Superior temporal gyrus (tissue), 1 donor: ENCODE measurements around the gene USP9Y.
A peak's percentile ranks its signal among the peaks of the same experiment; 100 is the strongest.
"Not testable (repeated sequence)": the region's sequence is repeated elsewhere in the genome, so short reads cannot be mapped to it uniquely, and the experiment has no call there.

Source experiments
- DNase-seq: peaks from one replicate; pipeline ENCODE4 v3.0.0-alpha.2; 2016; ENCODE audit errors: extremely low spot score

The USP9Y gene, protein sequence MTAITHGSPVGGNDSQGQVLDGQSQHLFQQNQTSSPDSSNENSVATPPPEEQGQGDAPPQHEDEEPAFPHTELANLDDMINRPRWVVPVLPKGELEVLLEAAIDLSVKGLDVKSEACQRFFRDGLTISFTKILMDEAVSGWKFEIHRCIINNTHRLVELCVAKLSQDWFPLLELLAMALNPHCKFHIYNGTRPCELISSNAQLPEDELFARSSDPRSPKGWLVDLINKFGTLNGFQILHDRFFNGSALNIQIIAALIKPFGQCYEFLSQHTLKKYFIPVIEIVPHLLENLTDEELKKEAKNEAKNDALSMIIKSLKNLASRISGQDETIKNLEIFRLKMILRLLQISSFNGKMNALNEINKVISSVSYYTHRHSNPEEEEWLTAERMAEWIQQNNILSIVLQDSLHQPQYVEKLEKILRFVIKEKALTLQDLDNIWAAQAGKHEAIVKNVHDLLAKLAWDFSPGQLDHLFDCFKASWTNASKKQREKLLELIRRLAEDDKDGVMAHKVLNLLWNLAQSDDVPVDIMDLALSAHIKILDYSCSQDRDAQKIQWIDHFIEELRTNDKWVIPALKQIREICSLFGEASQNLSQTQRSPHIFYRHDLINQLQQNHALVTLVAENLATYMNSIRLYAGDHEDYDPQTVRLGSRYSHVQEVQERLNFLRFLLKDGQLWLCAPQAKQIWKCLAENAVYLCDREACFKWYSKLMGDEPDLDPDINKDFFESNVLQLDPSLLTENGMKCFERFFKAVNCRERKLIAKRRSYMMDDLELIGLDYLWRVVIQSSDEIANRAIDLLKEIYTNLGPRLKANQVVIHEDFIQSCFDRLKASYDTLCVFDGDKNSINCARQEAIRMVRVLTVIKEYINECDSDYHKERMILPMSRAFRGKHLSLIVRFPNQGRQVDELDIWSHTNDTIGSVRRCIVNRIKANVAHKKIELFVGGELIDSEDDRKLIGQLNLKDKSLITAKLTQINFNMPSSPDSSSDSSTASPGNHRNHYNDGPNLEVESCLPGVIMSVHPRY (N-terminal part only)

DNA sequence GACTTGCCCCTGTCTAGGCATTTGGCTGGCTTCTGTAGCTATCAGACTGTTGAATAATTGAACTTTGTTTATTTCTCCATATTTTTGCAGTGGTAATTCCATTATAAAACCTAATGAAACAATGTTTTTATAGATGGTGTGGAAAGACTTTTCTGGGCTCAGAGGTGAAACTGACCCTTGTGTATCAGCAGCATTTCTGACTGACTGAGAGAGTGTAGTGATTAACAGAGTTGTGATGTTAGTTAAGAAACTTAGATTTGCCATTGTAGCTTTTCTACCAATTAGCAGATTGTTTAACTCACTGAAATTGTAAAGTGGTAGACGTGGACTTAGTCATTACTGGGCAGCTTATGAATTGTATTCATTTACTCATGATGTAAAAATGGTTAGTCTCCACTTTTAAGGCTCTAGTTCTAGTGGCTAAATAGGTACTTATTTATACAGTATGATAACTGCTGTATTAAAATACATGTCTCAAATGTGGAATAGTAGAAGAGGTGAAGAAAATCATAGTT lies at the start of gene USP9Y:
Gene USP9Y (plus strand): TSS at position 51 of the 515 bp plus-strand sequence. CDS start 8,217 bp downstream, outside the sequence.
- DNase-seq, result no peak

DNA sequence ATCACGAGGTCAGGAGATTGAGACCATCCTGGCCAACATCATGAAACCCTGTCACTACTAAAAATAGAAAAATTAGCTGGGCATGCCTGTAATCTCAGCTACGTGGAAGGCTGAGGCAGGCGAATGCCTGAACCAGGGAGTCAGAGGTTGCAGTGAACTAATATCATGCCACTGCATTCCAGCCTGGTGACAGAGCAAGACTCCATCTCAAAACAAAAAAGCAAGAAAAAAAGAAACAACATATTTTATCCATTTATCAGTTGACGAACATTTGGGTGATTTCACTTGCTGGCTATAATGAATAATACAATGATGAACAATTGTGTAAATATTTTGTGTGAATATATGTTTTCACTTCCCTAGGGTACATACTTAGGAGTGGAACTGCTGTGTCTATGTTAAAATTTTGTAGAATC lies 49.4 kb upstream of the USP9Y start:
- DNase-seq, result no peak

GRCh38 chrY:12661745-12662681 lies 39.0 kb upstream of the USP9Y start:
- DNase-seq, result peak; percentile 35

- peak; percentile 14 for DNase-seq
Observed at GRCh38 chrY:12662745-12663591, 38.1 kb upstream of the USP9Y start.

- not testable (repeated sequence) for DNase-seq
Observed at GRCh38 chrY:12663845-12664244, 37.2 kb upstream of the USP9Y start.

DNA sequence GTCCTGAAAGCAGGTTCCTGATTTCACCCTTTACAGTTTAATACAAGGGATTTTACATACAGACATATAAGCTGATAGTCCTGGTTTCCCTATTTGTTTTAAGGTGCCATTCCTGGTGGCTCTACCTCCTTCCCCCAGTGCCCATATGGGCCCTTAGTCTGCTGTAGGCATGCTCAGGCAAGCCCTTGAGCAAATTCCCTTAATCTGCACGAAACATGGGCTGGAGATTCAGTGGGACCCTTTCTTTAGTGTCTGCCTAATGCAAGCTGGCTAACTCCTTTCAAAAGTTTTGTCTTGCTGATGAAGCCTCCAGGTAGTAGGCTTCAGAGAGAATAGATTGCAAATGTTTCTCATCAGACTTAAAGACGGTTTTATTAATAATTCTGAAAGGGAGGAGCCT lies 22.9 kb upstream of the USP9Y start:
- no peak for DNase-seq

GRCh38 chrY:12681535-12681934 lies 19.5 kb upstream of the USP9Y start:
- DNase-seq, result no peak

DNA sequence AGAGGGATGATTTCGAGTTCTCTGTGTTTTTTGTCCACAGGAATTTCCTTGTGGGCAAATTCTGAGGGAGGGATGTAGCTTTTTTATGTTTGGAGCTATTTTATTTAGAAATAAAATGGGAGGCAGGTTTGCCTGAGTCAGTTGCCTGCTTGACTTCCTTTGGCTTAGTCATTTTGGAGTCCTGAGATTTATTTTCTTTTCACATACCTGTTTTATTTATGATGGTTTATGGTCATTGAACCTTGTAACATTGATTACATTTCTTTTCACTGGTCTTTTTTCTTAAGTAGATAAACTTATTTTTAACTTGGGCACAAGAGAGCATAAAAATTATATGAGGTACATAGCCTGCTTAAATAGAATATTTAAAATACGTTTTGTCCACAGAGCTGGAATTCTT lies 12.7 kb upstream of the USP9Y start:
- no peak for DNase-seq

DNA sequence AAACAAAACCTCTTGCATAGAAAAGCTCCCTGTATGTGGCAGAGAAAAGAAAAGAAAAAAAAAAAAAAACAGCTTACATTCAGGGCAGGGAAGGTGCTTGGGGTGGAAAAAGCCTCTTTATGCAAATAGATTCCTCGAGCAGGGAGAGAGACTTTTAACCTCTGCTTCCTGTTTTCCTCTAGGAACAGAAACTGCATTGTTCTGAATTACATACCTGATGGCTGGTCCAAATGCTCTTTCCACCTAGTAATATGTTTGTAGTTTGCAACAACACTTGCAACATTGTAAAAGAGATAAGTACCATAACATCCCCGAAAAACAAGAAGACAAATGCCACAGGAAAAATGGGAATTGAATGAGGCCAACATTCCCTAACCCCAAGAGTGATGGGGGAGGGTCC lies 944 bp upstream of the USP9Y start:
- no peak for DNase-seq

DNA sequence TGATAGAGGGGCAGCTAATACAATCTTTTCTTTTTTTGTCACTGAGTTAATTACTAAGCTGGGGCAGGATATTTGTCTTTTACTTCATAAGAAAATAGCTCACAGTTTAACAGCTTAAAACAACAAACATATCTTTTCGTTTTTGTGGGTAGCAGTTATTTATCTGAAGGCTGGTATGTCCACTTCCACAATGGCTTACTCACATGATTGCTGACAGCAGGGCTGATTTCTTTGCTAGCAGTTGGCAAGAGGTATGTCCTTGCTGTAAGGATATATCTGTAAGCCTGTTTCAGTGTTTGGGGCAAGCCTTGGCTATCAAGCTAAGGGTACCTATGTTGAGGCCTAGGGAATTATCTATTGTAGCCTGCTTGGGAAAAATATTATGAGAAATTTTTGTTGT lies 1.1 kb downstream of the USP9Y start:
- DNase-seq, result no peak

DNA sequence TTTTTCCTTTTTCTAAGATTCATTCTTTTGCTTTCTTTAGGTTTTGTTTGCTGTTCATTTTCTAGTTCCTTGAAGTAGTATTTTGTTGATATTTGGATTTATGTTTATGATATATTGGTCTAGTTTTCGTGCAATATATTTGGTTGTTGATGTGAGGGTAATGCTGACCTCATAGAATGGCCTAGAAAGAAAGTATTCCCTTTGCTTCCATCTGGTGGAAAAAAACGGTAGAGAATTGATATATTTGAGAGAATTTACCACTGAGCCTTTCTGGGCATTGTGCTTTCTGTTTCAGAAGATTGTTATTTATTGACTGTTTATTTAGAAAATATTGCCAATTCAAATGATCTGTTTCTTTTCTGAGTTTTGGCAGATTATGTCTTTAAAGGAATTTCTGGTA lies 9.4 kb downstream of the USP9Y start:
- no peak for DNase-seq

DNA sequence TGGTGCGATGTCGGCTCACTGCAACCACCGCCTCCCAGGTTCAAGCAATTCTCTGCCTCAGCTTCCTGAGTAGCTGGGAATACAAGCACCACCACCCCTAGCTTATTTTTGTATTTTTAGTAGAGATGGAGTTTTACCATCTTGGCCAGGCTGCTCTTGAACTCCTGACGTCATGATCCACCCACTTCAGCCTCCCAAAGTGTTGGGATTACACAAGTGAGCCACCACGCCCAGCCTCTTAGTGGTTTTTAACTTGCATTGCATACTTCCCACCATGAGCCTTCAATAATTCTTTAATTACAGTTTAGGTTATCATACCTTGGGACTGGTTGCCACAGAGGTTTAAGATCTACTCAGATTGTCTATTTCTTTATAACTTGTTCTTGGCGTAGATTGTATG lies 14.3 kb downstream of the USP9Y start:
- no peak for DNase-seq

GRCh38 chrY:12729746-12730145 lies 28.7 kb downstream of the USP9Y start:
- no peak for DNase-seq

- no peak for DNase-seq
Observed at GRCh38 chrY:12733625-12734024, 32.6 kb downstream of the USP9Y start.

DNA sequence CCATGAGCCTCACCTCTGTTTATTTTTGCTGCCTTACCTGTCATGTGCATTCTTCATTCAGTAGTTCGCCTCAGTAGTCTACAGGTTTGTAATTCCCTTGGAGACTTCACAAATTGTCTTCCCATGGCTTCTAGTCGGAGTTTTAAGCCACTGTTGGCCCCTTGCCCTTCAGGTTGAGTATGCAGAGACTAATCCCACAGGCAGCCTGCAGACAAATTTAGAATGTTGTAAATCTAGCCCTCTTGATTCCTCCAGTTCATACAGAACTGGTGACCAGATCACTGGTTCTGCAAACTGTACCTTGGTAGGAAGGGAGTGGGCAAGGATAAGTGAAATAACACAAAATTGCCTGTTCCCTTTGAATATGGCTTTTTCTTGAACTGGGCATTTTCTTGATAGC lies 33.0 kb downstream of the USP9Y start:
- DNase-seq, result no peak

DNA sequence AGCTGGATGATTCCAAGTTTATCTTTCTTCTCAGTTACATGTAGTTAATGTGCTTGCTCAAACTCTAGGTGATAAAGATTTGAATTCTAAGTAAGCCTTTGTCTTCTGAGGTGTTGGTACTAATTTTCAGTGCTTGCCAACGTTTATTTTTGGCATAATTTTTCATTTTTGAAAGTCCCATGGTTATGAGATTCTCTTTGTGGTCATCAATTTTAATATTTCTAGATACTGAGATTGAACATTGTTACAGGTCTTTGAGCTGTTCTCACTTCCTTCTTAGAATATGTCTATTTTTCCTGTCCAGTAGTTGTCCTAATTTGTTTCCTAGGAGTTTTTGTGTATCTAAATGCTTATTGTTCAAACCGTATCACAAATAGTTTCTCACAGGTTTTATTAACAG lies 40.4 kb downstream of the USP9Y start:
- no peak for DNase-seq

DNA sequence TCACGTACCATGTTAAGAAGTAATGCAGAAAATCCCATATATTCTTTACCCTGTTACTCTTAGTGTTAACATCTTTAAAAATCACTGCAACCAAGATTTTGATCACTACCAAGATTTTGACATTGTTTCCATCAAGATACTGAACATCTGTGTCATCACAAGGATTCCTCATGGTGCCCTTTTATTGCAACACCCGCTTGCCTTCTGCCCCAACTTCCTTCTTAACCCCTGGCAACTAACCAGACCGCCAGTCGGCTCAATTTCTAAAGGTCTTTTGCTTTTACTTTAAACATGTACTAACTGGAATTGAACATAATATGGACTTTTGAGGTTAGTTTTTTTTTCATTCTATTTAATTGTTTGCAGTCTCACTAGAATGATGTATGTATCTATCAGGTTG lies 41.7 kb downstream of the USP9Y start:
- no peak for DNase-seq

DNA sequence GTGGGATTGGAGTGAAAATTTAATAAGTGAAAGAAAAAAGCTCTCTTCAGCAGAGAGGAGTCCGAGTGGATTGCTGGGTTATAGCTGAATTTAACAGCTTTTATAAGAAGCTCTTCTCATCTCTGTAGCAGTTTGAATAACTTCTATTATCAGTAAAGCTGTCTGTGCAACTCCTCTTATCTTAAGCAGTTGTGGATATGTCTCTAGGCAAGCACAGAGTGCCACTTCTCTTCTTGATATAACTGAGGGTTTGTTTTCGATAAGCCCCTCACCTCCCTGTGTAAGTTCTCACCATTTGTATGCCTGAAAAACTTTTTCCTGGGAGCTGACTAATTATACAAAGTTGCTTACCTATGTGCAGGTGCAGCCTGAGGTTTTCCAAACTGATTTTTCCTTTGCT lies 43.1 kb downstream of the USP9Y start:
- DNase-seq, result no peak

DNA sequence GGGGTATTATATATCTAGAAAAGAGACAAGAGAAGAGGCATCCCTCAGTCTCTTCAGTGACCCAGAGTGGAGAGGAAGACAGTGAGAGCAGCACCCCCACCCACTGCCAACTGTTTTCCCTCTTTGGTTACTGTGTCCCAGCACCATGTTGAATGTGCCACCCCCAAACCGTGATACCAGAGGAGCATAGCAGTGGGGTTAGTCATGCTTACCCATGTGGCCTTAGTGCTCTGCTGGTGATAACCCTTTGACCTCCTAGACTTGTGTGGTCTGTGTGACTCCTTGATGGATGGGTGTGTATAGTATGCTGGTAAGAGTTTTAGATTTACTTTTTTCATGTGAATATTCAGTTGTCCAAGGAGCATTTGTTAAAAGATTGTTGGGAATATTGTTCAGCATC lies 48.3 kb downstream of the USP9Y start:
- DNase-seq, result no peak

DNA sequence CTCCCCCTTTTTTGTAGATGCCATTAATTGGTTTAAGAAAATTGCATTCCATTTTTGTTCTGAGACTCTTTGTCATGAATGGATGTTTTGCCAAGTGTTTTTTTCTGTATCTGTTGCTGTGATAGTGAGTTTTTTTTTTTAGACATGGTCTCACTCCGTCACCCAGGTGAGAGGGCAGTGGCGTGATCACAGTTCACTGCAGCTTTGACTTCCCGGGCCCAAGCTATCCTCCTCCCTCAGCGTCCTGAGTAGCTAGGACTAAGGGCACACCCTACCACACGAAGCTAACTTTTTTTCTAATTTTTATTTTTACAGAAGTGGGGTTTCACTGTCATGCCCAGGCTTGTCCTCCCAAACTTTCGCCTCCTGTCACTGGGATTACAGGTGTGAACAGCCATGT lies 51.8 kb downstream of the USP9Y start:
- DNase-seq, result no peak
